Choroid plexus epithelial cell (primary cell): ENCODE measurements around the gene PNCK.
A peak's percentile ranks its signal among the peaks of the same experiment; 100 is the strongest.

Source experiments
- DNase-seq: peaks from one replicate; pipeline ENCODE4 v3.0.0-alpha.2; 2010; ENCODE audit warnings: low read depth
- H3K4me3 ChIP-seq: 2 replicates; pipeline ENCODE4 v1.5.1; 2011; ENCODE audit warnings: low read depth, mild to moderate bottlenecking, control low read depth, low read length, moderate library complexity
- TF ChIP-seq, protein P1 (sequence below): conservative IDR thresholded peaks from 2 replicates; pipeline ENCODE4 v1.5.1; 2011; ENCODE audit warnings: low read depth, mild to moderate bottlenecking, control low read depth, inconsistent platforms, low read length, moderate library complexity

PNCK gene

DNA sequence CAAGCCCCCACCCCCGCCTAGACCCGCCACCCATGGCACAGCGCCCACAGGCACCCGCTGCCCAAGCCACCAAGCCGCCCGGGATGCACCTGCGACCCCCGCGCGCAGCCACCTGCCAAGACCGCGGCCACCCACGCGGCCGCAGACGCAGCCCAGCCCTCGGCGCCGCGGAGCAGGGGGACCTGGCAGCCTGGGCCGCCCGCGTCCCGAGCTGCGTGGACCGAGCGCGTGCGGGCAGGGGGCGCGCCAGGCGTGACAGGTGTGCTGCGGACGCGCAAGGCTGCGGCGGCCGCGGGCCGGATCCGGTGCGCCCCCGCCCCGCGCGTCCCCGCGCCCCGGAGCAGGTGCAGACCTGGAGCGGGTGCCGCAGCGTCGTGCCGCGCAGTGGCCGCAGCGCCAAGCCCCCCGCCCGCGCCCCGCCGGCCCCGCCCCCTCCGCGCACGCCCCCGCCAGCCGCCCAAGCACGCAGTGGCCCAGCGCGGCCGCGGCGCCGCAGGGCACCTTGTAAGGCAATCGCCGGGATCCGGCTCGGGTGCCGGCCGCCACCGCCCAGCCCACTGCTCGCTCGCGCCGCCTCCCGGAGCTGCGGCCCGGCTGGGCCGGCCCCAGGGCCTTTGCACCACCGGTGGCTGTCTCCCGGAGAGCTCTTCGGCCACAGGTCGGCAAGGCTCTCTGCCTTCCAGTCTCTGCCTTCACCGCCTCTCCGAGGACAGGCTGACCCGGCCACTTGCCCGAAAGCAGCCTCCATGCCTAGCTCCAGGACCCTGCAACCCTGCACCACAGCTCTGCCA is at the start of gene PNCK:
Gene PNCK (minus strand): TSS at position 386 of the 791 bp plus-strand sequence. CDS start 737 bp downstream, outside the sequence.
- DNase-seq = no peak
- TF ChIP-seq, protein P1, sequence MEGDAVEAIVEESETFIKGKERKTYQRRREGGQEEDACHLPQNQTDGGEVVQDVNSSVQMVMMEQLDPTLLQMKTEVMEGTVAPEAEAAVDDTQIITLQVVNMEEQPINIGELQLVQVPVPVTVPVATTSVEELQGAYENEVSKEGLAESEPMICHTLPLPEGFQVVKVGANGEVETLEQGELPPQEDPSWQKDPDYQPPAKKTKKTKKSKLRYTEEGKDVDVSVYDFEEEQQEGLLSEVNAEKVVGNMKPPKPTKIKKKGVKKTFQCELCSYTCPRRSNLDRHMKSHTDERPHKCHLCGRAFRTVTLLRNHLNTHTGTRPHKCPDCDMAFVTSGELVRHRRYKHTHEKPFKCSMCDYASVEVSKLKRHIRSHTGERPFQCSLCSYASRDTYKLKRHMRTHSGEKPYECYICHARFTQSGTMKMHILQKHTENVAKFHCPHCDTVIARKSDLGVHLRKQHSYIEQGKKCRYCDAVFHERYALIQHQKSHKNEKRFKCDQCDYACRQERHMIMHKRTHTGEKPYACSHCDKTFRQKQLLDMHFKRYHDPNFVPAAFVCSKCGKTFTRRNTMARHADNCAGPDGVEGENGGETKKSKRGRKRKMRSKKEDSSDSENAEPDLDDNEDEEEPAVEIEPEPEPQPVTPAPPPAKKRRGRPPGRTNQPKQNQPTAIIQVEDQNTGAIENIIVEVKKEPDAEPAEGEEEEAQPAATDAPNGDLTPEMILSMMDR = no peak

GRCh38 chrX:153722704-153723350 is 49.2 kb upstream of the PNCK start:
- peak overlapping the region; percentile 66 for H3K4me3 ChIP-seq
- TF ChIP-seq, protein P1 = no peak
- no peak for DNase-seq

More for the DNA sequence above, at the start of gene PNCK:
- H3K4me3 ChIP-seq = no peak within 1 kb of the TSS

GRCh38 chrX:153719701-153720100 is 46.1 kb upstream of the PNCK start:
- H3K4me3 ChIP-seq = no peak overlapping the region
- TF ChIP-seq, protein P1 = no peak
- no peak for DNase-seq

GRCh38 chrX:153719238-153719637 is 45.6 kb upstream of the PNCK start:
- H3K4me3 ChIP-seq = no peak overlapping the region
- no peak for DNase-seq
- TF ChIP-seq, protein P1 = no peak

- DNase-seq = no peak
- TF ChIP-seq, protein P1 = no peak
- H3K4me3 ChIP-seq = no peak overlapping the region
These were observed 43.8 kb upstream of the PNCK start for GRCh38 chrX:153717445-153717844.

- TF ChIP-seq, protein P1 = no peak
- no peak overlapping the region for H3K4me3 ChIP-seq
- DNase-seq = no peak
These were observed 40.6 kb upstream of the PNCK start for GRCh38 chrX:153714256-153714655.
